ENCODE results near the gene IQGAP2.

IQGAP2 gene

DNA sequence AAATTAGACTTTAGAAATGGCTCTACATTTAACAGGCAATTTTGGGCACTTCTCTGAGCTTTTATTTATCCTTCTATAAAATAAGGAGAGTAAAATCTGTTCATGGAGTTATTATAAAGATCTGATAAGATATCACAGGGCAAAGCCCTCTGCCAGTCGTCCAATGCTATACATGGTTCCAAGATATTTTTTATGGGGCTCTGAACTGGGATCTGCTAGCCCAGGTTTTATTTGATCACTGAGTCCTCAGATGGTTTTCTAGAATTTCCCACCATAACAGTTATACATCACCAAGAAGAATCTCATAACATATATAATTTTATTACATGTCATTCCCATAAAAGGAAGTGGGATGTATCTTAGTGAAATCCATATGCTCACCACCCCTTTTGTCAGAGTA, 23.2 kb upstream of the IQGAP2 start:
- Histone ChIP-seq H2BK12ac (ENCODE audit: low read length in 2 of 2) (no peak overlapping the region), H3K4me3 (ENCODE audit: insufficient read depth in 1 of 2, low read depth in 1 of 2, low read length in 2 of 2) (no peak overlapping the region), H4K91ac (ENCODE audit: low read length) (no peak overlapping the region), H3K9me3 (ENCODE audit: control insufficient read depth, low read length) (no peaks in the 10 kb centered on the region), H3K4me2 (ENCODE audit: low read length, poor library complexity, severe bottlenecking) (no peak overlapping the region), H2AK5ac (ENCODE audit: low read length, severe bottlenecking) (no peak overlapping the region), H3K4ac (ENCODE audit: low read depth in 1 of 2, low read length in 2 of 2) (no peak overlapping the region), H3K27ac (ENCODE audit: low read length, poor library complexity, severe bottlenecking) (no peak overlapping the region), H3K18ac (ENCODE audit: low read depth in 1 of 2, low read length in 2 of 2) (no peak overlapping the region), H3K36me3 (ENCODE audit: control insufficient read depth in 1 of 2, insufficient read depth in 2 of 2, low read depth in 1 of 2, low read length in 2 of 2) (no peaks in the 10 kb centered on the region), H3K14ac (ENCODE audit: low read length in 2 of 2) (no peak overlapping the region), H2BK5ac (ENCODE audit: low read depth, low read length, poor library complexity, severe bottlenecking) (no peak overlapping the region), H3K9ac (ENCODE audit: low read length) (no peak overlapping the region), H2BK15ac (ENCODE audit: low read depth, poor library complexity, severe bottlenecking) (no peak overlapping the region), H3K79me1 (replicated peaks; ENCODE audit: low read length, poor library complexity, severe bottlenecking) (no peaks in the 10 kb centered on the region), H2AFZ (ENCODE audit: low read depth, low read length) (no peak overlapping the region), H3K4me1 (ENCODE audit: control insufficient read depth, insufficient read depth, low read depth, low read length) (no peaks in the 10 kb centered on the region), H4K8ac (ENCODE audit: low read length) (no peak overlapping the region), H3K23ac (ENCODE audit: low read length in 2 of 2) (no peak overlapping the region), H2BK120ac (ENCODE audit: low read depth, low read length) (no peak overlapping the region), H3K27me3 (ENCODE audit: control insufficient read depth in 1 of 2, insufficient read depth in 1 of 2, low read length in 2 of 2) (peaks cover 0 to 3% of the 10 kb centered on the region in 2 experiments)
- 100% methylated on average over 1 of the region's 1 CpG for WGBS
- no peak for DNase-seq

GRCh38 chr5:76380346-76381066, 22.6 kb upstream of the IQGAP2 start:
- WGBS, result 77% methylated on average over 7 of the region's 7 CpGs
- Histone ChIP-seq H2BK12ac (ENCODE audit: low read length in 2 of 2) (no peak overlapping the region), H3K23ac (ENCODE audit: low read length in 2 of 2) (no peak overlapping the region), H2BK120ac (ENCODE audit: low read depth, low read length) (no peak overlapping the region), H2BK15ac (ENCODE audit: low read depth, poor library complexity, severe bottlenecking) (no peak overlapping the region), H3K27ac (ENCODE audit: low read length, poor library complexity, severe bottlenecking) (no peak overlapping the region), H2BK5ac (ENCODE audit: low read depth, low read length, poor library complexity, severe bottlenecking) (no peak overlapping the region), H3K79me1 (replicated peaks; ENCODE audit: low read length, poor library complexity, severe bottlenecking) (no peaks in the 10 kb centered on the region), H3K27me3 (ENCODE audit: control insufficient read depth in 1 of 2, insufficient read depth in 1 of 2, low read length in 2 of 2) (peaks cover 0 to 3% of the 10 kb centered on the region in 2 experiments), H3K18ac (ENCODE audit: low read depth in 1 of 2, low read length in 2 of 2) (no peak overlapping the region), H3K4me3 (ENCODE audit: insufficient read depth in 1 of 2, low read depth in 1 of 2, low read length in 2 of 2) (no peak overlapping the region), H3K4me2 (ENCODE audit: low read length, poor library complexity, severe bottlenecking) (no peak overlapping the region), H3K14ac (ENCODE audit: low read length in 2 of 2) (no peak overlapping the region), H4K8ac (ENCODE audit: low read length) (no peak overlapping the region), H3K4me1 (ENCODE audit: control insufficient read depth, insufficient read depth, low read depth, low read length) (no peaks in the 10 kb centered on the region), H3K36me3 (ENCODE audit: control insufficient read depth in 1 of 2, insufficient read depth in 2 of 2, low read depth in 1 of 2, low read length in 2 of 2) (no peaks in the 10 kb centered on the region), H4K91ac (ENCODE audit: low read length) (no peak overlapping the region), H2AK5ac (ENCODE audit: low read length, severe bottlenecking) (no peak overlapping the region), H3K9me3 (ENCODE audit: control insufficient read depth, low read length) (no peaks in the 10 kb centered on the region), H2AFZ (ENCODE audit: low read depth, low read length) (no peak overlapping the region), H3K4ac (ENCODE audit: low read depth in 1 of 2, low read length in 2 of 2) (no peak overlapping the region), H3K9ac (ENCODE audit: low read length) (no peak overlapping the region)
- no peak for DNase-seq

GRCh38 chr5:76383126-76383832, 19.8 kb upstream of the IQGAP2 start:
- no peak overlapping the region for H2BK15ac ChIP-seq (ENCODE audit: low read depth, poor library complexity, severe bottlenecking)
- no peaks in the 10 kb centered on the region for H3K36me3 ChIP-seq (ENCODE audit: control insufficient read depth in 1 of 2, insufficient read depth in 2 of 2, low read depth in 1 of 2, low read length in 2 of 2)
- H3K4me3 ChIP-seq (ENCODE audit: insufficient read depth in 1 of 2, low read depth in 1 of 2, low read length in 2 of 2), result no peak overlapping the region
- no peak overlapping the region for H3K18ac ChIP-seq (ENCODE audit: low read depth in 1 of 2, low read length in 2 of 2)
- H3K14ac ChIP-seq (ENCODE audit: low read length in 2 of 2), result no peak overlapping the region
- no peak overlapping the region for H3K9ac ChIP-seq (ENCODE audit: low read length)
- H2BK120ac ChIP-seq (ENCODE audit: low read depth, low read length), result no peak overlapping the region
- H2AK5ac ChIP-seq (ENCODE audit: low read length, severe bottlenecking), result no peak overlapping the region
- H3K4me1 ChIP-seq (ENCODE audit: control insufficient read depth, insufficient read depth, low read depth, low read length), result no peaks in the 10 kb centered on the region
- no peak overlapping the region for H4K91ac ChIP-seq (ENCODE audit: low read length)
- WGBS, result 97% methylated on average over 2 of the region's 4 CpGs
- H3K27ac ChIP-seq (ENCODE audit: low read length, poor library complexity, severe bottlenecking), result no peak overlapping the region
- H2AFZ ChIP-seq (ENCODE audit: low read depth, low read length), result no peak overlapping the region
- no peak overlapping the region for H2BK12ac ChIP-seq (ENCODE audit: low read length in 2 of 2)
- H3K4me2 ChIP-seq (ENCODE audit: low read length, poor library complexity, severe bottlenecking), result no peak overlapping the region
- H4K8ac ChIP-seq (ENCODE audit: low read length), result no peak overlapping the region
- H3K23ac ChIP-seq (ENCODE audit: low read length in 2 of 2), result no peak overlapping the region
- no peak overlapping the region for H2BK5ac ChIP-seq (ENCODE audit: low read depth, low read length, poor library complexity, severe bottlenecking)
- no peak overlapping the region for H3K4ac ChIP-seq (ENCODE audit: low read depth in 1 of 2, low read length in 2 of 2)
- no peak for DNase-seq
- H3K9me3 ChIP-seq (ENCODE audit: control insufficient read depth, low read length), result no peaks in the 10 kb centered on the region
- peaks cover 0 to 3% of the 10 kb centered on the region in 2 experiments for H3K27me3 ChIP-seq (ENCODE audit: control insufficient read depth in 1 of 2, insufficient read depth in 1 of 2, low read length in 2 of 2)
- H3K79me1 ChIP-seq (replicated peaks; ENCODE audit: low read length, poor library complexity, severe bottlenecking), result no peaks in the 10 kb centered on the region

DNA sequence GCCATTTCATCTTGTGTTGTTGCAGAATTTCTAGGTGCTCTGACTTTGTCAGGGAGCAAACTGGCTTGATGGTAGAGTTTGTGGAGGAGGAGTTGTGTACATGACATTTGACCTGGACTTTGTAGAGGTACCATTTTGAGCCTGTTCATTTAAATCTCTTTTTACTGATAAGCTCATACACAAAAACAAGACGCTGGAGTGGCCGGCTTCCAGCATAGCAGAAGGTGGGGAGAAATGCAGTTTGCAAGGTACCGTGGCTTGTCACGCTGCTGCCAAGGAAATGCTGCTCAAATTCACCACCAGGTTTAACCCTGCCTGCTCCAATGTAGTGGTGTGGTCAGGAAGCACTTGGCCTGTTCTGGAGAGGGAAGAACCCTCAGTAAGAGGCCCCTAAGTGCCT, 18.9 kb upstream of the IQGAP2 start:
- no peaks in the 10 kb centered on the region for H3K4me1 ChIP-seq (ENCODE audit: control insufficient read depth, insufficient read depth, low read depth, low read length)
- no peak overlapping the region for H4K8ac ChIP-seq (ENCODE audit: low read length)
- no peak overlapping the region for H2AFZ ChIP-seq (ENCODE audit: low read depth, low read length)
- no peak overlapping the region for H3K4me3 ChIP-seq (ENCODE audit: insufficient read depth in 1 of 2, low read depth in 1 of 2, low read length in 2 of 2)
- no peaks in the 10 kb centered on the region for H3K79me1 ChIP-seq (replicated peaks; ENCODE audit: low read length, poor library complexity, severe bottlenecking)
- 34% methylated on average over 3 of the region's 4 CpGs for WGBS
- no peak overlapping the region for H4K91ac ChIP-seq (ENCODE audit: low read length)
- H3K18ac ChIP-seq (ENCODE audit: low read depth in 1 of 2, low read length in 2 of 2), result no peak overlapping the region
- H2BK15ac ChIP-seq (ENCODE audit: low read depth, poor library complexity, severe bottlenecking), result no peak overlapping the region
- H3K14ac ChIP-seq (ENCODE audit: low read length in 2 of 2), result no peak overlapping the region
- H2BK5ac ChIP-seq (ENCODE audit: low read depth, low read length, poor library complexity, severe bottlenecking), result no peak overlapping the region
- H3K4me2 ChIP-seq (ENCODE audit: low read length, poor library complexity, severe bottlenecking), result no peak overlapping the region
- no peak overlapping the region for H3K4ac ChIP-seq (ENCODE audit: low read depth in 1 of 2, low read length in 2 of 2)
- H3K36me3 ChIP-seq (ENCODE audit: control insufficient read depth in 1 of 2, insufficient read depth in 2 of 2, low read depth in 1 of 2, low read length in 2 of 2), result no peaks in the 10 kb centered on the region
- no peak overlapping the region for H3K23ac ChIP-seq (ENCODE audit: low read length in 2 of 2)
- no peaks in the 10 kb centered on the region for H3K9me3 ChIP-seq (ENCODE audit: control insufficient read depth, low read length)
- H3K27ac ChIP-seq (ENCODE audit: low read length, poor library complexity, severe bottlenecking), result no peak overlapping the region
- no peak overlapping the region for H2BK12ac ChIP-seq (ENCODE audit: low read length in 2 of 2)
- no peak overlapping the region for H3K9ac ChIP-seq (ENCODE audit: low read length)
- H2BK120ac ChIP-seq (ENCODE audit: low read depth, low read length), result no peak overlapping the region
- H3K27me3 ChIP-seq (ENCODE audit: control insufficient read depth in 1 of 2, insufficient read depth in 1 of 2, low read length in 2 of 2), result peaks cover 0 to 3% of the 10 kb centered on the region in 2 experiments
- H2AK5ac ChIP-seq (ENCODE audit: low read length, severe bottlenecking), result no peak overlapping the region
- DNase-seq, result no peak
